ENCODE measurements around the gene WWC2.

Gene WWC2

DNA sequence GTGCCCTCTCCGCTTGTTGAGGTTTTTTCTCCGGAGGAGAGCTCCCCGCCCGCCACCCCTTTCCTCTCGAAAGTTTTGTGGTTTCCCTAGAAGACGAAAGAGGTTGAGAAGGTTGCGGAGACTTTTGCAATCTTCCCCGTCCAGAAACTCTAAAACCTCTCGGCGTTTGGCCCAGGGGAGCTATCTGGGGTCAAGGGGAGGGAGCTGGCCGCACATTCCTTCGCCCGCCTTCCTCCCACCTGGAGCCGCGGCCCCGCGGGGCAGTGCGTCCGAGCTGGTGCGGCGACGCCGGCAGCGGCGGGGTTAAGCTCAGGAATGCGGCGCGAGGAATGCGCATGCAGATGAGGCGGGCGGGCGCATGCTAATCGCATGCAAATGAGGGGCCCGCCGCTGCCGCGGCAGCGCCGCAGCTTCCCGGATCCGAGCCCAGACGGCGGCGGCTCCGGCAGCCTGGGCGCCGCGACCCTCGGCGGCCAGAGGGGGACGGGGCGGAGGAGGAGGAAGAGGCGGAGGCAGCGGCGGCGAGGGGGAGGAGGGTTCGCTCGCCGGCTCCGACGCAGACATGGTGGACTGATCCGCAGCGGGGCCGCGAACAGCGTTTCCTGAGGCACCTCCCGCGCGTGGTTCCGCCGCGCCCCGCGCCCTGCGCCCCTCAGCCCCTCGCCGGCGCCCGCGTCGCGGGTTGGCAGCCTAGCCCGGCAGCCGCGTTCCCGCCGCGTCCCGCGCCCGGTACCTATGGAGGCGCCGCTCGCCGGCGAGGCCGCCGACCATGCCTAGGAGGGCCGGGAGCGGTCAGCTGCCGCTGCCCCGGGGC is at the start of gene WWC2:
Gene WWC2 (plus strand): TSS at position 535 of the 814 bp plus-strand sequence. CDS start 235 bp downstream, at position 770.
- DNase-seq (ENCODE audit: low read depth in 2 of 2) = peak; percentile 32 to 35

DNA sequence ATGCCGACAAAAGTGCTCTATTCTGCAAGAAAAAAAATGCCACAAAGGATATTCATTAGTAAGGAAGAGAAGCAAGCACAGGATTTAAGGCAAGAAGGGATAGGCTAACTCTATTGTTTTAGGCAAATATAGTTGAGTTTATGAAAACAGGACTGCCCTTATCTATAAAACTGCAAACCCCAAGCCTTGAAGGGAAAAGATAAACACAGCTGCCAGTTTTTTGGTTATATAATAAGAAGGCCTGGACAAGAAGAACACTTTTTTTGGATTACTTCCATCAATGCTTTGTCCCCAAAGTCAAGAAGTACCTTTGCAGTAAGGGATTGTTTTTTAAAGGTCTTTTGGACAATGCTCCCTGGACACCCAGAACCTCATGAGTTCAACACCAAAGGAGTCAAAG is 45.4 kb upstream of the WWC2 start:
- DNase-seq (ENCODE audit: low read depth in 2 of 2) = no peak

DNA sequence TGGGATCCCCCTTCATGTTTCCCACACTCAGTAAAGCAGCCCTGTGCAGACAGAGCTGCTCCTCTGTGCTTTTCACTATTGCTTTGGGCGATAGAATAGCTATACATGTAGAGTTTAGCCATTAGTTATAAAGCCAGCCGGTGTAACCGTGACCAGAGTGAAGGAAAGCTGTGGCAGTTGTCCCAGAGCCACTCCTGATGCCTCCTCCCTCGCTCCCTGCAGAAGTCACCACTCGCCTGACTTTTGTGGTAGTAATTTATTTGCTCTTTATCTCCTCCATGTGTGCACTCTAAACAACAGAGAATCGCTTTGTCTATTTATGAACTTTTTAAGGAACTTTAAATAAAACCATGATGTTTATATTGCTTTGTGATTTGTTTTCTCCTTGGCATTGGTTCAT is 41.8 kb upstream of the WWC2 start:
- no peak for DNase-seq (ENCODE audit: low read depth in 2 of 2)

DNA sequence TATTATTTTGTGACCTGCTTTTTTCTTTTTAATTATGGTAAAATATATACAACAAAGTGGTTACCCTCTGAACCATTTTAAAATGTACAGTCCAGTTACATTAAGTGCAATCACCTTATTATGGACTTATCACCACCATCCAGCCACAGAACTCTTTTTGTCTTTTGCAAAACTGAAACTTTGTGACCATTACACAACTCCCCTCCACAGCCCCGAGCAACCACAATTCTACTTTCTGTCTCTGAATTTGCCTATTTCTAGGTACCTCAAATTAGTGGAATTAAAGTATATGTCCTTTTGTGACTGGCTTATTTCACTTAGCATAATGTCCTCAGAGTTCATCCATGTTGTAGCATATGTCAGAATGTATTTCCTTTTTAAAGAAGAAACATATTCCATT is 39.3 kb upstream of the WWC2 start:
- no peak for DNase-seq (ENCODE audit: low read depth in 2 of 2)

DNA sequence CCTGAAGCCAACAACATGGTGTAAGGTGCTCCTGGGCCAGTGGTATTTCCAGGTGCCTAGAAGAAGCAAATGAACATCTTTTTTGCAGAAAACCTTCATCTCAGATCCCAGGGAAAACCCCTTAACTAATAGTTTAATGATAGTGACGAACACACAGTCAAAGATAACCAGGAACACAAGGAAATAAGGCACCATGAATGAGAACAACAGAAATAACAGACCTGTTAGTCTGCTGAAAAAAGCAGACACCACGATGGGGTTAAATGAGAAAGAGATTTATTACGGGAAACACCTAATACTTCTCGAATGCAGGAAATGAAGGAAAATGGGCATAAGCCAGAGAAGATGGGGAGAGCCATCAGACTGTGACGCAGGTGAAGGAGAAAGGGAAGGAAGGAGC is 30.6 kb upstream of the WWC2 start:
- DNase-seq (ENCODE audit: low read depth in 2 of 2) = no peak

DNA sequence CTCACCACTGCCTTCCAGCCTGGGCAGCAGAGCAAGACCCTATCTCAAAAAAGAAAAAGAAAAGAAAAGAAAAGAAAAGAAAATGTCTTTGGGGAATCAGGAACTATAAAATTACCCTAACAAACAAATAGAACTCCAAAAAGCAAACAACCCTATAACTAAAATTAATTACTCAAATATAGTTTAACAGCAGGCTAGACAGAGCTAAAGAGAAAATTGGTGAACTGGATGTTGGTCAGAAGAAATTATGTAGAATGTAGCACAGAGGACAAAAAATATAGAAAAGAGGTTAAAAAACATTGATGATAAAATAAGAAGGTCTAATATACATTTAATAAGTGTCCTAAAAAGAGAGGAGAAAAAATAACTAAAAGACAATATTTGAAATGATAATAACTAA is 27.8 kb upstream of the WWC2 start:
- no peak for DNase-seq (ENCODE audit: low read depth in 2 of 2)

DNA sequence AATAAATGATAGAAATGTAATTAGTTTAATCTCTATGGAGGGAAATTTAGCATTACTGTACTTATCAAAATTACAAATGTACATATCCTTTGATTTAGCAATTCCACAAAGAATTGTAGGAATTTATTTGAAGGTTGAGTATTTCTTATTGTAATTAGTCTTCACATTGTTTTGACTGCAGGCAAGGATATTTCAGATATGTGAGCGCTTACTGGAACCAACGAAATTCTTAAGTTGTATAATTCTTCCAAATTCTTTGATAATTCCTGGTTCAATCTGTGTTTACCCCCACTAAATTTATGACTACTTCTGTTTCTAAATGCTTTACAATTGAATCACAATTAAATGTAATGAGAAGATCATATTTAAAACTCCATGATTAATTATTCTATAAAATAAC is 26.9 kb upstream of the WWC2 start:
- no peak for DNase-seq (ENCODE audit: low read depth in 2 of 2)

DNA sequence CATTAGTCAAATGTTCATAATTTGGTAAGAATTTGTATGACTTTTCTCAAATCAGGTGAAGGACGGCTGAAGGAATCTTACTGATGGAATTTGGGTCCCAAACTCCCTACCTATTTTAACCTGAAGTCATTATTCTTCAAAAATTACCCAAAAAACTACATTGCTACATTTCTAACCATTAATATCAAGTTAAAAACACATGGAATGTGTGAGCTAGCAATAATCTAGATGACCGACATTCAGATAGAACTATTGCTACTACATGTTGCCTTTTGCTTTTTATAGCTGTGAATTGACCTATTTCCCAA is 25.3 kb upstream of the WWC2 start:
- DNase-seq (ENCODE audit: low read depth in 2 of 2) = no peak

DNA sequence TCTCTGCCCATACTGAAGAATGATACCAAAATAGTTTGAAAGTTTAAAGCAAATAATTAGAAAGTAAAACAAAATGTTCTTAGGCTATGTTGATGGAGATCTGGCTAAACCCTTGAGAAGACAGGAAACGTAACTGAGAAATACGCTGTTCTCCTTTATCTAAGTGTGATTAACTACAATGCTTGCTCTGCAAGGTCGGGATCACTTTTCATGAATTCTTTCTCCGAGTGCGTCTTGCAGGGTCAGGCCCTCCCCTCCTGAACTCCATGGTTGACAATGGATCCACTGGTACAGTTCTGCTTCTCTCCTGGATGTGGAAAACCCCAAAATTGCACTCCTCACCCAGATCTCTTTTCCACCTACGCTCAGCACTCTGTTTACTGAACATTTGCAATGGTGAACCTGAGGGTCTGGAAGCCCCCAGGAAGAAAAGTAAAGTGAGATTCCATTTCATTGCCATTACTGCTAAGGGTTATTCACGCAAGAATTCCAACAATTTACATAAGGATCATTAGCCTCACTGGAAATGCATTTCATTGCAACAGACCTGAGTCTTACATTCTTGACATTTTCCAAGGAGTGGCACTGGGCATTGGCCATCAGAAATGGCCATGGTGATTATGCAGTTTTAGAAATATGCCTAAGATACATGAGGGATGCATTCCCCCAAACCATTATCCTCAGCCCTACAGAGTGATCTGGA is 24.6 kb upstream of the WWC2 start:
- no peak for DNase-seq (ENCODE audit: low read depth in 2 of 2)

DNA sequence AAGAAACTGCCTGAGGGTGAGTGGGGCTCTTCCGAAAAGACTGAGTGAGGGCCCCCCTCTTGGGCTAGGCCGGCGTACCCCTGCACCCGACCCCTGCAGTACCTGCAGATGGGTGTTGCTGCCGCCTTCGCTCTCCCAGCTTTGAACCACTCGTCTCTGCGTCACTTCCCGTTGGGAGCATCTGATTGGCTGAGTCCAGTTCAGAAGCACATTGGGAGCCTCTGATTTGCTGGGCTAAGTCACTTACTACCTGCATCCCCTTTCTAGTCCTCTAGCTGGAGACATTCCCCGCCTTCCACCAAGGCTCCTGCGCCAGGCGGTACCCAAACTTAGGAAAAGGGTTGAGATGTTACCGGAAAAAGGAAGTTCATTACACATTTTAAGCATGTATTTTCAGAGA is 20.4 kb upstream of the WWC2 start:
- no peak for DNase-seq (ENCODE audit: low read depth in 2 of 2)

DNA sequence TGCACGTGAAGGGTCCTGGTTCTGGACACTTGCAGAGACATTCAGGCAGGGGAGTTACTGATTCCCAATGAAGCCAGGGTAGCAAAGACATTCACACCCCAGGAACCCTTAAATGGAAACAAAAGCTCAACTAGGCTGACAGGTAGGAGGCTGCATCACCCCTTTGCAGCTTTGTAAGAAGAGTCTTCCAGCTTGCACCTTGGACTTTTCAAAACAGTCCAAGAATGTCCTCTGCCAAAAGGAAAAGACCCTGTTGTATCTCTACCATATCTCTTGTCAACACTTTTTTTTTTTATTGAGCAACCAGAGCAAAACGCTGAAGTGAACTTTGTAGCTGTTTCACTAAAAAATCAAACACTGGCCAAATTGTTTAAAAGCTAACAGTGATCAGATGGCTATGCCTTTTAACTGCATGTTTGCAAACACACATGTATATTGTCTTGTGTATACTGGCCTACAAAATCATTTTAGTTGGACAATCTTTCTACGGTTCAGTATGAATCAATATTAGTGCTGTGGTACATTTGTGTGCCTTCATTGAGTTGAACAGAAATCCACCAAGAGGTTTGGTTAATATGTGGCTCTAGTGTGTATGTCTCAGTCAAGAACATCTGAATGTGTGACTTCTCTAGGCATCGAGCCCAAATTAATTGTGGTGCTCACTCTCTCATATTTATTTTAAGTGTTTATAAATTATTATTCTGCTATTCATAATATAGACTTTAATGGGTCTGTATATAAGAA is 18.5 kb upstream of the WWC2 start:
- no peak for DNase-seq (ENCODE audit: low read depth in 2 of 2)

DNA sequence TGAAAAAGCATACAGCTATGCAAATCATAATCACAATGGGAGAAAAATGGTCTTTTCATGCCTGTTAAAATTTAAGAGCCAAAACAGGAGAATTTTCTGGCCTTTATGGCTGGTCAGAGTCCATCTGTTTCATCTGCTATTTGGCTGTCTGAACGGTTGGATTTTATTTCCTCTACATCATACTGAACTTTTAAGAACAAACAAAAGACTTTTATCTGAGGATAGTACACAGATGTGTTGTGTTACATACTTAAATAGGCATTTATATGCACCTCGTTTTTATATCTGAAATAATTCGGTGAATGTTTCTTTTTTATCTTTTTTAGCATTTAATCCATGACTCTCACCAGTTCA is 18.0 kb upstream of the WWC2 start:
- no peak for DNase-seq (ENCODE audit: low read depth in 2 of 2)

DNA sequence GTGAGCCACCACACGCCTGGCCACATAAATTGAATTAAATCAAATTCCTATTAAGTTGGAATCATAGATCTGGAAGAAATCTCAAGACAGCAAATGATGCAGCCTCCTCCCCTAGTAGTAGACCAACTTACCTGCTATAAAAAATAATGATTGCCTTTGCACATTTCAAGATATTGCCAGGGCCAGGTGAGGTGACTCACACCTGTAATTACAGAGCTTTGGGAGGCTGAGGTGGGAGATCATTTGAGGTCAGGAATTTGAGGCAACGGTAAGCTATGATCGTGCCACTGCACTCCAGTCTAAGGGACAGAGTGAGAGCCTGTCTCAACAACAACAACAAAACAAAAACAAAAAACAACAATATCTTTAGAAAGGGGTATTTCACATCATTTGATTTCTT is 17.0 kb upstream of the WWC2 start:
- DNase-seq (ENCODE audit: low read depth in 2 of 2) = no peak

DNA sequence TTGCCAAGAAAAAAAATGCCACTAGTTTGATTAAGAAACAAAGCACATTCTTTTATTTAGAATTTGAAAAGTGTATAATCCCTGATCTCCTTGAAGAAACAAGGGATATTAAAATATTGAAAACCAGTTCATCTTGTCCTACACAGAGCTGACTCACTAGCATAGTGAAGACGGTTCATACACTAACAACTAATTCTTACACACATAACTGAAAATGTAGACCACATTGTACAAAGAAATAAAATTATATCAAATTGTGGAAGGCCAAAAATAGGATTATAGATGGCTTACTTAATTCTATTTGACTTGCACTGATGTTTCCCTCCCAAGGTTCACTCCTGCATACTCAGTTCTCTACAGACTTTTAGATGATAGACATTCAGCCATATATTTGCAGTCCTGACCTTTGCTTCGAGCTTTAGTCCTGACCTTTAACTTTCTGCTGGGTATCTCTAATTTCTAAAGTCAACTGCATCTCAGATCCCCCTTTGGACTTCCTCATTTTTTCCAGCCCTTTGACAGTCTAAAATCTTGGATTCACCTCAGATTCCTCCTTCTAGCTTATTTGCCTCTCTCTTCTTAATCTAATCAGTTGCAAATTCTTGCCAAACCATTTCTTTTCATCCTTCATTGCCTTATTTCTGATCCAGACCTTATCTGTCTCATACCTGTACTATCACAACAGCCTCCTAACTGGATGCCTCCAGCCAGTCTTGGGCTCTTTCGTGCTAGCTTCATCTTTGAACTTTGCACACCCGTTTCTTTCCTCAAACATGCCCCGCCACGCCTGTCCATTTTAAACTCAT is 4.5 kb upstream of the WWC2 start:
- DNase-seq (ENCODE audit: low read depth in 2 of 2) = no peak

DNA sequence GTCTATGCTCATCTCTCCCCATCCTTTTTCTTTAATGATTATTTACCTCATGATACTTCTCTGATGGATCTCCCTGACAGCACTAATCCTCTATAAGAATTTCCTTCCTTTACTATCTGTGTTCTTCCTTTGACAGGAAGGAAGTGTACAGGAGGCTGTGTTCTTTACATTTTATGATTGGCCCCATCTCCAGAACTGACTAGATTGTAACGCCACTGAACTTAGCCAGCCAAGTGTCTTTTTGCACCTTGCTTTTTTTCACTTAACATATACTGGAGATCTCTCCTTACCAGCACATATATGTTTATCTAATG is 3.9 kb upstream of the WWC2 start:
- DNase-seq (ENCODE audit: low read depth in 2 of 2) = no peak

DNA sequence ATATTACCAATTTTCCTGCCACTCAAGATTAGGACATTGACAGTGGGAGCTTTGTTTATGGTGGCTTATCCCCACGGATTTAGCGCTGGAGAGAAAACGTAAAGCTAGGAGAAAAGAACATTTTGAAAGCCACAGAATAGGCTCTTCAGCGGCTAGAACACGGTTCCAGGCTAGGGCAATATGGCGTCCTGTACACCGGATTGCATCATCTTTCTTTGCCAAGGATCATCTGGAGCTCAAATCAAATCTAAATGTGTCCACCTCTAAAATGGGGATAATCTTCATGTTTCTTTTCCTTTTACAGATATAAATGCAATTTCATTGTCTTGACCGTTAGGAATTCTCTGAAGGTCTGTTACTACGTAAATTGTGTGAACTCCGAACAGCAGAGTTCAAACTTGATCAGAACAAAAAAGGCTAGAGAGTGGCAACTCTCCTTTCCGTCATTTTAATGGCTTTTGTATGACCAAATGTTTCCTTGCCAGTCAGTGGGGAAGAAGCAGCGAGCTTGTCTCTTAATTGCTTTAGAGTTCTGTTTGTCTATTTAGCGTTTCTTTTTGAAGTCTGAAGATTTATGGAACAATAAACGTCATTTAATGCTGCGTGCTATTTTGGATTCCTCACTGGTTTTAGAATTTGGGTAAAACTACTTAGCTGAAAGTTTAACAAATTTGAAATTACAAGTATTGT is 2.6 kb upstream of the WWC2 start:
- no peak for DNase-seq (ENCODE audit: low read depth in 2 of 2)

DNA sequence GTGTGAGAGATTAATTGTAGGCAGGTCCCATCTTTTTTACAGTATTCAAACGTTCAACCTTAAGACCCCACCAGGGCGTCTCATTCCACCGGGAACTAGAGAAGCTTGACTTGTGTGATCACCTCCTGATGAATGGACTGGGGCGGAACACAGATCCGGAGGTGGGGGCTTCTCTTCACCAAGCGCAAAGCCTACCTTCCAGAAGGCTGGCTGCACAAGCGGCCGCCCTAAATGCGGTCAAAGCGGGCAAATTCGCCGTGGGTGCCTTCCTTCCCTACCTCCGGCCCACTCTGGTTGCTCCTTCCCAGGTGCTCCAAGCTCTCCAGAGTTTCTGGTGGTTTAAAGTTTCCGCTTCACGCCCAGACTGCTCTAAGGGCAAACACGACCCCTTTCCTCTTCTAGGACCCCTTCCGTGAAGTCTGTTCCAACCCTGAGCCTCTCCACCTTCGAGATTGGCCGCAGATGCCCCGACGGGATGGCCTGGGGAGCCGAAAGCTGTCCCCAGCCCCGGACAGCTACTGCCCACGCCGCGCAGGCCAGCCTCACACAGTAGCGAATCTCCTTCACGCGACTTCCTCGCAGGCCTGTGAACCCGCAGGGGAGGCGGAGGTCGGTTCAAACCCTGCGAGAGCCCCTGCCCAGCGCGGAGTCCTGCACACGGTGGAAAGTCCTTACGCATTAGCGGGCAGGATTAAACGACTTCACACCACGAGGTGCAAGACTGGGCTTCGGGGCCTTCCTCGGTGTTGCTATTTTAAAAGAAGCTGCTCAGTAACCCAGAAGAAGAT is 1.6 kb upstream of the WWC2 start:
- no peak for DNase-seq (ENCODE audit: low read depth in 2 of 2)

DNA sequence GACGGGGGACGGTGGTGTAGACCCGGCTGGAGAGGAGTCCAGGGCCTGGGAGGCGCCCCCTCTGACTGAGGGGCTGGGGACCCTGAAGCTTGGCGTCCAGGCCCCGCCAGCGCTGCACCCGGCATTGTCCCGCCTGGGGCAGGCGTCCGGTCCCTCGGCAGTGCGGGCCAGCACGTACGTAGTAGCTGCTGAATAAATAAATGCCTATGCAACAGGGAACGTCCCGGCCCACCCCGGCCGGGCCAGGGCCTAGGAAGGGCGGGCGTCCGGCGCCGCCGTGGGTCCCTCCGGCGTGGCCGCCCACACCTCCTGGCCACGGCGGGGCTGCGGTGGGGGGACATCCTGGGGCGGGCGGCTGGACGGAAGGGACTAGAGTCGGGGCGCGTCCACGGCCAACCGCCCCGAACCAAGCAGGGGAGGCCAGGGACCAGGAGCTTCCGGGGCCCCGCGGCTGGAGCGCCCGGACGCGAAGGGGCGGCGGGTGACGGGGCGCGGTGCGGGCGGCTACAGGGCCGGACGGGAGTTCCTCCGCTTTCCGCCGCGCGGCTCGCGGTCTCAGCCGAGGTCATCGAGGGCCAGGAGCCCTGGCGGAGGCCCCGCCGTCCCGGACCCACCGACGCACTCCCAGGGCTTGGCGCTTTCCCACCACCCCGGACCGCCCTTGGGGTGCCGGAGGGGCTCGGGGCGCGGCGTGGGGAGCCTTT is 886 bp upstream of the WWC2 start:
- no peak for DNase-seq (ENCODE audit: low read depth in 2 of 2)

DNA sequence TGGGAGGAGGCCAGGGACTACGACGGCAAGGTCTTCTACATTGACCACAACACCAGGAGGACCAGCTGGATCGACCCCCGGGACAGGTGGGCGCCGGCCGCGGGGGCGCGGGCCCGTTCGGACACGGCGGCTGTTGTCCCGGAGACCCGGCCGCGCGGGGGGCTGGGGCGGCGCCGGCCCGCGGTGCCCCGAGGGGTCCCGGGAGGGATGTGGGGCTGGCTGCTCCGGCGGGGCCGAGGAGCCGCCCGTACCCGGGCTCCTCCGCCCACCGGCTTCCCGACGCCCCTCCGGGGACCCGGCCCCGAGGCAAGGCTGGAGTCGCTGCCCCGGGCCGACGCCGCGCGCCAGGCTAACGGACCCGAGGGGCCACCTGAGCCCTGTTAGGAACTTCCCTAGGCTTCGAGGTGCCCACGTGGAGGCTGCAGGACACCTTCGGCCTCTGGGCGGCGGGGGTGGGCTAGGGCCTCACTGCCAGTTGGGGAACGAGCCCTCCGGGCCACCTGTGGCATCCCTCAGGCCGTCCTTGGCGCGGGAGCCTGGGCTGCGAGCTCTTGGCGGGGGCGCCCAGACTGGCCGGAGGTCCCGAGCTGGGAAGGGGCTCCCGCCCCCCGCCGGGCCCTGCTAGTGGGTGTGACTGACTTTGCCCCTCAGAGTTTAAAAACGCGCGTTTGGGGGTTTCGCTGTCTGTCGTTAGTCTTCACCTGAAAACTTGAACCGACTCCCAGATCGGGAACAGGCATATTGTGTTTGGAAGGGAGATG is 660 bp downstream of the WWC2 start:
- no peak for DNase-seq (ENCODE audit: low read depth in 2 of 2)

DNA sequence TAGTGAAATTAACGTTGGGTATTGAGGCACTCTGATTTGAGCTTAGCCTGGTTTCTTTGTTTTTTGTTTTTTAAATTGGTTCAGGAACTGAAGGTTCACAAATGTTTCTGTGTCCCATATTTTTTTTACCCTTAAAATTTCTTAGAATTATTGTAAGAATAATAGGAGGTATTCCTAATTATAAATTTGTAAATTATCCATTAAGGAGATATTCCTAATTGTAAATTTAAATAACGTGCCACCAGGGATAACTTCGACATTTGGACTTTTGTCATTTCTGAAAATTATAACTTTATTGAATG is 1.2 kb downstream of the WWC2 start:
- no peak for DNase-seq (ENCODE audit: low read depth in 2 of 2)

Measured in stimulated activated CD8-positive, alpha-beta memory T cell treated with anti-CD3 and anti-CD28 coated beads, Interleukin-15, amount 100 ng/mL, for 48 hours (primary cell).